MM.1S (cell line): ENCODE results near the gene CAPN5.

Source experiments
- DNase-seq: peaks from one replicate; pipeline ENCODE4 v3.0.0-alpha.2; 2015
- H2AFZ ChIP-seq: fragments of 300-600 bp; sonication (generic); 2 replicates; pipeline ENCODE4 v1.6.0; 2016; ENCODE audit warnings: antibody characterized with exemption, low read length
- H3F3A ChIP-seq: fragments of 300-600 bp; sonication (generic); 2 replicates; pipeline ENCODE4 v1.6.1; 2016; ENCODE audit warnings: mild to moderate bottlenecking, antibody characterized with exemption, low read length, moderate library complexity, mixed read lengths; ENCODE audit not compliant: insufficient read depth
- H3K27ac ChIP-seq: fragments of 300-600 bp; sonication (generic); 2 replicates; pipeline ENCODE4 v1.5.1; 2016; ENCODE audit warnings: mild to moderate bottlenecking, low read length
- H3K27me3 ChIP-seq: fragments of 300-600 bp; sonication (generic); replicated peaks from 2 replicates; pipeline ENCODE4 v1.6.0; 2016; ENCODE audit warnings: low read length; ENCODE audit not compliant: insufficient read depth
- H3K36me3 ChIP-seq: fragments of 300-600 bp; sonication (generic); replicated peaks from 2 replicates; pipeline ENCODE4 v1.6.1; 2016; ENCODE audit warnings: mild to moderate bottlenecking, low read length, mixed read lengths; ENCODE audit not compliant: insufficient read depth
- H3K4me1 ChIP-seq: fragments of 300-600 bp; sonication (generic); 2 replicates; pipeline ENCODE4 v1.6.1; 2016; ENCODE audit warnings: low read length, mixed read lengths
- H3K4me2 ChIP-seq: fragments of 300-600 bp; sonication (generic); 2 replicates; pipeline ENCODE4 v1.6.0; 2016; ENCODE audit warnings: low read depth, low read length
- H3K4me3 ChIP-seq: fragments of 300-600 bp; sonication (generic); 2 replicates; pipeline ENCODE4 v1.5.1; 2016; ENCODE audit warnings: low read length, mixed read lengths
- H3K79me2 ChIP-seq: fragments of 300-600 bp; sonication (generic); 2 replicates; pipeline ENCODE4 v1.6.1; 2016; ENCODE audit warnings: mixed run types, low read length, mixed read lengths
- H3K9ac ChIP-seq: fragments of 300-600 bp; sonication (generic); 2 replicates; pipeline ENCODE4 v1.6.1; 2016; ENCODE audit warnings: low read length, mixed read lengths
- H3K9me2 ChIP-seq: fragments of 300-600 bp; sonication (generic); replicated peaks from 2 replicates; pipeline ENCODE4 v1.6.1; 2016; ENCODE audit warnings: mild to moderate bottlenecking, low read length, mixed read lengths; ENCODE audit not compliant: insufficient read depth
- H3K9me3 ChIP-seq: fragments of 300-600 bp; sonication (generic); replicated peaks from 2 replicates; pipeline ENCODE4 v1.6.1; 2016; ENCODE audit warnings: mild to moderate bottlenecking, low read length, mixed read lengths; ENCODE audit not compliant: insufficient read depth
- H4K20me1 ChIP-seq: fragments of 300-600 bp; sonication (generic); 2 replicates; pipeline ENCODE4 v1.6.1; 2016; ENCODE audit warnings: mild to moderate bottlenecking, low read length, moderate library complexity, mixed read lengths; ENCODE audit not compliant: insufficient read depth
- CTCF ChIP-seq: fragments of 300-600 bp; sonication (generic); IDR thresholded peaks from 2 replicates; pipeline ENCODE4 v1.5.1; 2016; ENCODE audit warnings: antibody characterized with exemption, low read length, mixed read lengths
- EZH2 ChIP-seq: fragments of 300-600 bp; sonication (generic); optimal IDR thresholded peaks from 2 replicates; pipeline ENCODE3; 2017; ENCODE audit warnings: low read depth, mild to moderate bottlenecking, antibody characterized with exemption, low read length, mixed read lengths
- EZH2phosphoT487 ChIP-seq: fragments of 300-600 bp; sonication (generic); IDR thresholded peaks from 2 replicates; pipeline ENCODE4 v1.6.1; 2018; ENCODE audit warnings: antibody characterized with exemption, low read length

CAPN5 gene

GRCh38 chr11:77118971-77119370 lies 52.2 kb downstream of the CAPN5 start:
- H3K4me2 ChIP-seq = no peak overlapping the region
- H3F3A ChIP-seq = no peaks in the 10 kb centered on the region
- no peak overlapping the region for H2AFZ ChIP-seq
- DNase-seq = no peak
- H4K20me1 ChIP-seq = no peaks in the 10 kb centered on the region
- no peak overlapping the region for H3K9ac ChIP-seq
- no peak overlapping the region for H3K27ac ChIP-seq
- H3K9me3 ChIP-seq = no peaks in the 10 kb centered on the region
- no peaks in the 10 kb centered on the region for H3K79me2 ChIP-seq
- TF ChIP-seq EZH2phosphoT487 = no peak
- H3K27me3 ChIP-seq = no peaks in the 10 kb centered on the region
- H3K9me2 ChIP-seq = no peaks in the 10 kb centered on the region
- no peaks in the 10 kb centered on the region for H3K36me3 ChIP-seq
- peaks cover 6% of the 10 kb centered on the region for H3K4me1 ChIP-seq
- H3K4me3 ChIP-seq = no peak overlapping the region

DNA sequence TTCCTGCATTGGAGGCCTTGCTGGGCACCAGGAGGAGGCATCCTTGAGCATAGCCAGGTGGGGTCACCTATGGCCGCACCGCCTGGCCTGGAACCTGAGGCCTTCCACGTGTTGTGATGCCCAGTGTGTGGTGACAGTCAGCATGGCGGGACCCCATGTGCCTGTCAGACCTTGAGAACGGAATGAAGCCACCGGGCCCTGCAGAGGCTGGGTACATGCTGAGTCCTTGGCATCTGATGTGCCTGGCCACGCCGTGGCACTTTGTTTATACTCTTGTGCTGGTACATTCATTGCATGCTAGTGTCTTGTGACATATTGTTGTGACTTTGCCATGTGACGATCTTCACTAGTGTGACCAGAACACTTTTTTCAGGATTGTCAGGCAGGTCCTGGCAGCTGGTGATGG lies 52.8 kb downstream of the CAPN5 start:
- peaks cover 6% of the 10 kb centered on the region for H3K4me1 ChIP-seq
- no peaks in the 10 kb centered on the region for H3K9me2 ChIP-seq
- no peak overlapping the region for H3K4me2 ChIP-seq
- H3K9ac ChIP-seq = no peak overlapping the region
- H4K20me1 ChIP-seq = no peaks in the 10 kb centered on the region
- H3K36me3 ChIP-seq = no peaks in the 10 kb centered on the region
- no peaks in the 10 kb centered on the region for H3F3A ChIP-seq
- no peak overlapping the region for H3K4me3 ChIP-seq
- no peaks in the 10 kb centered on the region for H3K9me3 ChIP-seq
- DNase-seq = no peak
- no peak overlapping the region for H3K27ac ChIP-seq
- no peaks in the 10 kb centered on the region for H3K27me3 ChIP-seq
- H3K79me2 ChIP-seq = no peaks in the 10 kb centered on the region
- no peak for TF ChIP-seq EZH2
- no peak for TF ChIP-seq CTCF
- no peak overlapping the region for H2AFZ ChIP-seq

DNA sequence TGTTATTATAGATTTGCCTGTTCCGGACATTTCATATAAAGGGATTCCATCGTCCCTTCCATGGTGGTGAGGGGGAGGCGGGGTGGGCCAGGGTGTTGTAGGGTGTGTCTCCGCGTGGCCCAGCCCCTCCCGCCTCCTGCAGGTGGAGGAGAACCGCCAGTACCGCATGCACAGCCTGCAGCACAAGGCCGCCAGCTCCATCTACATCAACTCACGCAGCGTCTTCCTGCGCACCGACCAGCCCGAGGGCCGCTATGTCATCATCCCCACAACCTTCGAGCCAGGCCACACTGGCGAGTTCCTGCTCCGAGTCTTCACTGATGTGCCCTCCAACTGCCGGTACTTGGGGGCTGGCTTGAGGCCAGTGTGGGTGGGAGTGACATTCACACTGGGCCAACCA lies 53.8 kb downstream of the CAPN5 start:
- no peaks in the 10 kb centered on the region for H3K27me3 ChIP-seq
- H3K9ac ChIP-seq = no peak overlapping the region
- no peaks in the 10 kb centered on the region for H3K36me3 ChIP-seq
- no peaks in the 10 kb centered on the region for H3K9me2 ChIP-seq
- H3K4me2 ChIP-seq = no peak overlapping the region
- no peak overlapping the region for H3K27ac ChIP-seq
- H3F3A ChIP-seq = no peaks in the 10 kb centered on the region
- TF ChIP-seq EZH2 (no peak), CTCF (no peak), EZH2phosphoT487 (no peak)
- no peak overlapping the region for H2AFZ ChIP-seq
- peaks cover 6% of the 10 kb centered on the region for H3K4me1 ChIP-seq
- no peaks in the 10 kb centered on the region for H3K9me3 ChIP-seq
- H4K20me1 ChIP-seq = no peaks in the 10 kb centered on the region
- H3K4me3 ChIP-seq = no peak overlapping the region
- DNase-seq = no peak
- no peaks in the 10 kb centered on the region for H3K79me2 ChIP-seq

GRCh38 chr11:77121096-77121640 lies 54.4 kb downstream of the CAPN5 start:
- DNase-seq = no peak
- Histone ChIP-seq H3K9me2 (no peaks in the 10 kb centered on the region), H3F3A (no peaks in the 10 kb centered on the region), H3K4me2 (no peak overlapping the region), H2AFZ (no peak overlapping the region), H4K20me1 (no peaks in the 10 kb centered on the region), H3K4me1 (peaks cover 6% of the 10 kb centered on the region), H3K27me3 (no peaks in the 10 kb centered on the region), H3K9ac (no peak overlapping the region), H3K4me3 (no peak overlapping the region), H3K36me3 (no peaks in the 10 kb centered on the region), H3K79me2 (no peaks in the 10 kb centered on the region), H3K27ac (no peak overlapping the region), H3K9me3 (no peaks in the 10 kb centered on the region)
- TF ChIP-seq EZH2 (no peak), EZH2phosphoT487 (no peak), CTCF (no peak)
